Activated T-cell treated with anti-CD3 and anti-CD28 coated beads for 48 hours (primary cell): ENCODE measurements around the gene CAMTA1.
"Not testable (repeated sequence)": the region's sequence is repeated elsewhere in the genome, so short reads cannot be mapped to it uniquely, and the experiment has no call there.

ENCODE experiments used
- DNase-seq: peaks from one replicate; pipeline ENCODE4 v3.0.0-alpha.2; 2020; ENCODE audit warnings: low read depth

CAMTA1 gene

GRCh38 chr1:6907676-6908434 is 122.6 kb downstream of the CAMTA1 start:
- DNase-seq = no peak

- no peak for DNase-seq
Observed at GRCh38 chr1:6909401-6909800, 124.1 kb downstream of the CAMTA1 start.

DNA sequence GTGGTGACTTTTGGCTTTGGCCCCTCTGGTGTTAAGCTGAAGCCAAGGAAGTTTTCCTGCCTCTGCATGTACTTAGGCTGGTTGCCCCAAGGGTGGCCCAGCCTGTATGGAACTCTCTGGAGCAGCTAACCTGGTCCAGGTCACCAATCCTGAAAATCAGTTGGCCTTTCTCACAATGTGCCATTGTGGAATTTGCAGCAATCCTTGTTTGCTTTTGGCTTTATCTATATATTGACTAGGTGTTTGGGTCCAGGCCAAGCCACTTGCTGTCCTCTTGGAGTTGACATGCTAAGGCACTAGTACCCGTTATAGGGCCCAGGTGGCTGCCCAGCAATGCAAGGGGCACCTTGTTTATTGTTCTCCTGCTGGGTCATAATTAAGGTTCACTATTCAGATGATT is 124.6 kb downstream of the CAMTA1 start:
- no peak for DNase-seq

- DNase-seq = no peak
Observed at GRCh38 chr1:6911021-6911941, 126.0 kb downstream of the CAMTA1 start.

GRCh38 chr1:6911974-6912373 is 126.7 kb downstream of the CAMTA1 start:
- DNase-seq = no peak

GRCh38 chr1:6912518-6912917 is 127.3 kb downstream of the CAMTA1 start:
- DNase-seq = no peak

GRCh38 chr1:6913086-6913485 is 127.8 kb downstream of the CAMTA1 start:
- DNase-seq = no peak

- DNase-seq = no peak
Observed at GRCh38 chr1:6914706-6915105, 129.5 kb downstream of the CAMTA1 start.

- DNase-seq = no peak
Observed at GRCh38 chr1:6915999-6916565, 130.8 kb downstream of the CAMTA1 start.

DNA sequence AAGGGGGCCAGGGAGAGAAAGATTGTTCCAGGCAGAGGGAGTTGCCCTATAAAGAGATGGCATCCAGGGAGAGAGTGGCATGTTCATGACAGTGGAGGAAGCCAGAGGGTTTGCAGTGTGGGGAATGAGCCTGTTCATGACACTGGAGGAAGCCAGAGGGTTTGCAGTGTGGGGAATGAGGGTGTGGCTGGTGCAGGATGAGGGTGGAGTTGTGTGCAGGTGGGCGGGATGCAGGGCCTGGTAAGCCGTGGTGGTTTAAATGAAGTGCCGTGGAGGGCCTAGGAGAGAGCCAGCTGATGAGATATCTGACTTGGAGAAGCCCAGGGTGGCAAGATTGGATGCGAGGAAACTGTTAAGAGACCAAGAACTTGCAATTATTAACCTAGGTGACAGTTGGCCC is 131.8 kb downstream of the CAMTA1 start:
- no peak for DNase-seq

DNA sequence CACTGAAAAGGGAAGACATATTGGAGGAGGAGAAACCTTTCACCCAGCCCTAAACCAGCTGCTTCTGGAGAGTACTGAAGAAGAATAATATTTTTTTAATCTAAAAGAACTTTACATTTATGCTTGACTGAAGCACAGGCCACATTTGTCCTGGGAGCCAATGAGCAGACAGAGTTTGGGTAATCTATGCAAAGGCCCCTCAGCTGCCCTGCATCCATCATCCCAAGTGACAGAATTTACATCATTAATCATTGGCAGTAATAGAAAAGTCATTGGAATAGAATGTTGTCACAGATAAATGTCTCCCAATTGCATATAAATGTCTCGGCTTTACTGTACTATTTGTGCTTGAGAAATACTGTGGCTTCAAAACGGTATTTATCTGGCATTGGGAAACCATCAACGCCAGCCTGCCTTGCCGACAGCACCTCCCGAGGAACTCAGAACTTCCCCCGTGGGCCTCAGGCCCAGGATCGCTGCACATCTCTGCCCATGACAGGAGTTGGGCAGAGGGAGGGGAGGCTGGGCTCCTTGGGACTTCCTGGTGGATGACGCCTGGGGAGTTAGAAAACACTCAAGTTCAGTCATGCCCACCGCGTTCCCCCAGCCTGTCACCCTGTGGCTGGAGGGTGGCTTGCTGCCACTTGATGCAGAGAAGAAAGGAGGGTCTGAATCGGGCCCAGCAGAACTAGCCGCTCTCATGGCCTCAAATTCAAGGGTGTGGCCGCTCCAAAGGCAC is 133.1 kb downstream of the CAMTA1 start:
- no peak for DNase-seq

- DNase-seq = no peak
Observed at GRCh38 chr1:6918925-6919511, 133.8 kb downstream of the CAMTA1 start.

DNA sequence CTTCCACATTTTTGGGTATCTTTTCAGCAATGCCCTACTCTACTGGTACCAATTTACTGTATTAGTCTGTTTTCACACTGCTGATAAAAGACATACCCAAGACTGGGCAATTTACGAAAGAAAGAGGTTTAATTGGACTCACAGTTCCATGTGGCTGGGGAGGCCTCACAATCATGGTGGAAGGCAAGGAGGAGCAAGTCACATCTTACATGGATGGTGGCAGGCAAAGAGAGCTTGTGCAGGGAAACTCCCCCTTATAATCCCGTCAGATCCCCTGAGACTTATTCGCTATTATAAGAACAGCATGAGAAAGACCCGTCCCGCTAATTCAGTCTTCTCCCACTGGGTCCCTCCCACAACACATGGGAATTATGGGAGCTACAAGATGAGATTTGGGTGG is 136.3 kb downstream of the CAMTA1 start:
- DNase-seq = not testable (repeated sequence)

GRCh38 chr1:6922096-6922931 is 137.1 kb downstream of the CAMTA1 start:
- DNase-seq = no peak

DNA sequence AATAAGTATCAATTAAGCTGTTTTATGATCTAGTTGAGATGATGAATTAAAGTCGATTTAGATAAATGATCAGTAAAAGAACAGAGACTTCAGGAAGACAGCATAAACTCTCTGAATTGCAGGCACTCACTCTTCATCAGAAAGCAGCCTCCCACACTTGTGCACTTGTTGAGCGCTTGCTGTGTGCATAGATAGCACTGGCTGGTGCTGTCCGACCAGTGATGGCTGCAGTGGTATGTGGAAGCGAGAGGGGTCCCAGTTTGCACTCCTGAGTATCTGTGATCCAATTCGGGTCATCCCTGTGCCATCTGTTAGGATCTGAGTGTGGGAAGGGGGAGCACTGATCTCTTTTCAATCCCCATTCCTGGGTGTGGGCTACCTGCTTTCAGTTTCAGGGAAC is 137.8 kb downstream of the CAMTA1 start:
- DNase-seq = no peak

DNA sequence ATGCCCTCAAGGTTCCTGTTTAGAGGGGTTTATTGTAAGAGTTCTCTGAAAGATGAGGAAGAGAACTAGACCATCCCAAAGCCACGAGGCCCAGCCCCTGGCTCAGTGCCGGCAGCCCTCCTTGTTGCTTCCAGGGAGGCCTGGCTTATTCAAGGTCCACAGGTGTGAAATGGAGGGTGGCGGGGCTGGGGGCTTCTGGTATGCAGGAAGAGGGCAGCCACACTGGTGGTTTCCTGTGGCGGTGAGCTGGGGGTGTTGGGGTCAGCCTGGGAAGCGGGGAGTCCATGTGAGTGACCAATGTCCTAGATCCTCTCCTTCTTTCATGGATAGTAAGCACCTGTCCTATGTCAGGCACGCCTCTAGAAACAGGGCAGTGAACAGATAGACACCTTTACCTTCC is 138.2 kb downstream of the CAMTA1 start:
- DNase-seq = no peak

DNA sequence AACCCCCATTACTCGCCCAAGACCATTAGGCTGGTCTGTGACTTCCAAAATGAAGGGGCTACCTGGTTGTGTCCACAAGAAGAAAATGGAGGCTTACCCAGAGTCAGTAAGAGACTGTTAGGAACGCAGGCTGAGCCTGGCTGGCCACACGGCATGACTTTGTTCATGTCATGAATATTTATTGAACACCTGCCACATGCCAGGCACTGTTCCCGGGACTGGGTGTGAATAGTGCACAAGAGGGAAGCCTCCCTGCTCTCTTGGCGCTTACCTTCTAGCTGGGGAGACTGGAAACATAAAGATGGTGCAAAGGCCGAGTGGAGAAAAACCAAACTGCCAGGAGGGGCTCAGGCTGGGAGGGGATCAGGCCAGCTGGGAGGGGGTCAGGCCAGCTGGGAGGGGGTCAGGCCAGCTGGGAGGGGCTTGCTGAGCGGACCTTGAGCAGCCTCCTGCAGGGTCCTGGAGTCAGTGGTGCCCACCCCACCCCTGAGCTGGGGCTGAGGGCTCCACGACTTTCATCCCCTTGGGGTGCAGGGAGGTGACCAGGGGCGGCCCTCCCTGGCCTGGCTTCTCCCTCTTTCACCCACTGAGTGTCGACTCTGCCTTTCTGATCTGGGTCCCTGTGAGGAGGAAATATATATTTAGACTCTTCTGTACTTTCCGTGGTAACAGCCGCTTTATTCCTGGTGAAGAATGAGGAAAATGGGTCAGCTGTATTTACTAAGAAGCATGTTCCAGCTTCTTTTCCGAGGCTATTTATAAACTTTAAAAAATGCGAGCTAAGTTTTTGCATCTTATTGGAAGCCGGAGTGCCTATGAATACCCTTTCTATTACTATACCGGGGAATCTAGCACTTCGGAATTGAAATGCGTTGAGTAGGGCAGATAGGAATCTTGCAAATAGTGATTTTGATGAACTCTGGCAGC is 139.0 kb downstream of the CAMTA1 start:
- DNase-seq = no peak

GRCh38 chr1:6924891-6925290 is 139.6 kb downstream of the CAMTA1 start:
- DNase-seq = no peak

DNA sequence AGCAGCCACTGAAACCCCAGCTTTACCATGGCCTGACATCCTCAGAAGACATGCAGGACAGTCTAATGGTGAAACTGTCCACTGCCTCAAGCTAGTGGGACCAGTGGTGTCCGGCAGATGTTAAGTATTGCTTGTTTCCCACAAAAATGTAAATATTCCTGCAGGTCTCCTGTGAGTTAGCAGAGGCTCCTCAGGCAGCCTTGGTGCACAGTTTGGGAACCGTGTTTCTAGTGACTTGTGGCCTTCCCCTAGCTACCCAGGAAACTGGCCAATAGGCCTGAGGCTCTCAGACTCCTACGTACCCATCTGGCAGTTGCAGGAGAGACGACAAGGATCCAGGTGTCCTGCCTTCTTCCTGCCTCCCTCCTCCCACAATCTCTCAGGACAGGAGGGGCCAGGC is 142.4 kb downstream of the CAMTA1 start:
- DNase-seq = no peak
